H1 (cell line): ENCODE results near the gene NAA16. TPM values are rescaled to one million over a fixed set of nuclear protein-coding genes. Genes with fewer than 3 reads are reported as not detected.

Experiments
- CTCF ChIA-PET: fragments of 300-600 bp; sonication (Branson Sonifier 250); formaldehyde crosslinking; loops from one replicate; lab custom pipeline; 2021; ENCODE audit not compliant: partially characterized antibody; lab: Charles Lee
- POLR2A ChIA-PET: fragments of 300-600 bp; sonication (Branson Sonifier 250); formaldehyde crosslinking; loops from one replicate; lab custom pipeline; 2021; ENCODE audit warnings: inconsistent platforms; ENCODE audit not compliant: partially characterized antibody; lab: Charles Lee
- DNase-seq, 2 experiments: peaks; one replicate each; pipeline versions ENCODE4 v3.0.0 to v3.0.0-alpha.2; 2010 to 2022; ENCODE audit warnings: low spot score in 2 of 2, low read depth in 1 of 2, mixed read lengths in 1 of 2
- FAIRE-seq: peaks from 2 replicates; lab custom pipeline; 2011; peaks lifted over from hg19 to GRCh38; lab: Jason Lieb, UNC
- H2AFZ ChIP-seq: 2 replicates; pipeline ENCODE4 v1.8.1; 2012; ENCODE audit warnings: low read length, inconsistent platforms
- H2AK5ac ChIP-seq: 2 replicates; pipeline ENCODE4 v1.6.1; 2013; ENCODE audit warnings: low read depth, low read length
- H2BK120ac ChIP-seq: replicated peaks from 2 replicates; pipeline ENCODE3; 2013; ENCODE audit warnings: low read depth, low read length, inconsistent platforms
- H2BK12ac ChIP-seq: 2 replicates; pipeline ENCODE4 v1.6.1; 2013; ENCODE audit warnings: low read depth, low read length
- H2BK15ac ChIP-seq: 2 replicates; pipeline ENCODE4 v1.6.1; 2013; ENCODE audit warnings: low read length
- H2BK20ac ChIP-seq: 2 replicates; pipeline ENCODE4 v1.6.1; 2013; ENCODE audit warnings: low read length
- H2BK5ac ChIP-seq: 2 replicates; pipeline ENCODE4 v1.6.1; 2013; ENCODE audit warnings: low read depth, low read length
- H3K14ac ChIP-seq: 2 replicates; pipeline ENCODE4 v1.6.1; 2013; ENCODE audit warnings: inconsistent platforms; ENCODE audit not compliant: insufficient read length
- H3K18ac ChIP-seq: 2 replicates; pipeline ENCODE4 v1.6.1; 2013; ENCODE audit warnings: low read length; ENCODE audit errors: extremely low read depth
- H3K23ac ChIP-seq: 2 replicates; pipeline ENCODE4 v1.6.1; 2013; ENCODE audit warnings: inconsistent platforms; ENCODE audit not compliant: insufficient read length
- H3K23me2 ChIP-seq: 2 replicates; pipeline ENCODE4 v1.6.1; 2013; ENCODE audit warnings: low read depth, low read length
- H3K27ac ChIP-seq: 2 replicates; pipeline ENCODE4 v1.6.1; 2011; ENCODE audit warnings: low read depth, low read length, inconsistent platforms
- H3K27me3 ChIP-seq, 4 experiments: replicated peaks in 1 of 4; 1 replicate in 1 of 4; 2 replicates in 3 of 4; pipeline versions ENCODE4 v1.6.1 to v1.8.1; 2011 to 2013; ENCODE audit warnings: low read length in 3 of 4, mild to moderate bottlenecking in 3 of 4, inconsistent platforms in 2 of 4, mixed read lengths in 2 of 4, moderate library complexity in 1 of 4; ENCODE audit not compliant: control insufficient read depth in 3 of 4, insufficient read depth in 3 of 4; ENCODE audit errors: extremely low read depth in 1 of 4
- H3K36me3 ChIP-seq, 4 experiments: 2 replicates each; pipeline versions ENCODE4 v1.6.1 to v1.8.1; 2011 to 2013; ENCODE audit warnings: mild to moderate bottlenecking in 4 of 4, low read length in 3 of 4, moderate library complexity in 2 of 4, control low read depth in 1 of 4, inconsistent platforms in 1 of 4; ENCODE audit not compliant: insufficient read depth in 4 of 4, control insufficient read depth in 2 of 4
- H3K4ac ChIP-seq: replicated peaks from 2 replicates; pipeline ENCODE3; 2013; ENCODE audit warnings: low read length, low read depth, mixed read lengths, inconsistent platforms; ENCODE audit not compliant: insufficient read length
- H3K4me1 ChIP-seq, 4 experiments: replicated peaks in 1 of 4; 1 replicate in 1 of 4; 2 replicates in 3 of 4; pipeline versions ENCODE4 v1.6.1 to v1.8.1; 2011 to 2013; ENCODE audit warnings: low read length in 3 of 4, inconsistent platforms in 2 of 4, mixed read lengths in 1 of 4; ENCODE audit not compliant: insufficient read depth in 4 of 4, control insufficient read depth in 3 of 4
- H3K4me2 ChIP-seq, 2 experiments: 2 replicates each; pipeline versions ENCODE4 v1.6.1 to v1.8.1; 2011 to 2013; ENCODE audit warnings: low read depth in 2 of 2, low read length in 2 of 2, control low read depth in 1 of 2, inconsistent platforms in 1 of 2, mild to moderate bottlenecking in 1 of 2; ENCODE audit not compliant: insufficient read depth in 1 of 2
- H3K4me3 ChIP-seq, 4 experiments: fragments of 200-600, 300-600 bp in 1 of 4; sonication (generic), shearing (Covaris generic), sonication (Bioruptor Twin) in 1 of 4; 2 replicates each; pipeline versions ENCODE4 v1.5.1 to v1.8.1; 2011 to 2016; ENCODE audit warnings: low read length in 4 of 4, low read depth in 3 of 4, control low read depth in 2 of 4, inconsistent platforms in 2 of 4, mild to moderate bottlenecking in 2 of 4, mixed read lengths in 1 of 4, moderate library complexity in 1 of 4; ENCODE audit not compliant: insufficient read depth in 2 of 4; ENCODE audit errors: extremely low read depth in 1 of 4
- H3K56ac ChIP-seq: replicated peaks from 2 replicates; pipeline ENCODE3; 2013; ENCODE audit warnings: low read depth, mild to moderate bottlenecking, mixed read lengths, low read length, inconsistent platforms; ENCODE audit not compliant: insufficient read length
- H3K79me1 ChIP-seq: 2 replicates; pipeline ENCODE4 v1.6.1; 2013; ENCODE audit warnings: low read depth, low read length, control low read depth
- H3K79me2 ChIP-seq, 2 experiments: 2 replicates each; pipeline versions ENCODE4 v1.6.1 to v1.8.1; 2012 to 2013; ENCODE audit warnings: low read length in 2 of 2, mild to moderate bottlenecking in 2 of 2, inconsistent platforms in 1 of 2; ENCODE audit not compliant: insufficient read depth in 2 of 2, control insufficient read depth in 1 of 2
- H3K9ac ChIP-seq, 4 experiments: replicated peaks in 1 of 4; 1 replicate in 1 of 4; 2 replicates in 3 of 4; pipeline versions ENCODE4 v1.6.1 to v1.8.1; 2011 to 2013; ENCODE audit warnings: low read depth in 3 of 4, low read length in 3 of 4, control low read depth in 2 of 4, mild to moderate bottlenecking in 2 of 4, moderate library complexity in 2 of 4, inconsistent platforms in 1 of 4; ENCODE audit errors: extremely low read depth in 1 of 4
- H3K9me3 ChIP-seq, 2 experiments: 2 replicates each; pipeline versions ENCODE4 v1.6.1 to v1.8.1; 2012 to 2013; ENCODE audit warnings: mild to moderate bottlenecking in 2 of 2, moderate library complexity in 2 of 2, control low read depth in 1 of 2, inconsistent platforms in 1 of 2, low read depth in 1 of 2, low read length in 1 of 2, mixed read lengths in 1 of 2; ENCODE audit not compliant: insufficient read depth in 2 of 2
- H4K20me1 ChIP-seq, 2 experiments: replicated peaks in 1 of 2; 2 replicates each; pipeline versions ENCODE3 to v1.8.1; 2011 to 2013; ENCODE audit warnings: inconsistent platforms in 2 of 2, low read length in 2 of 2, mild to moderate bottlenecking in 1 of 2; ENCODE audit not compliant: insufficient read depth in 2 of 2, control insufficient read depth in 1 of 2
- H4K5ac ChIP-seq: 2 replicates; pipeline ENCODE4 v1.6.1; 2013; ENCODE audit warnings: low read length, low read depth, mixed read lengths, inconsistent platforms; ENCODE audit not compliant: insufficient read length
- H4K8ac ChIP-seq: 2 replicates; pipeline ENCODE4 v1.8.0; 2013; ENCODE audit warnings: mild to moderate bottlenecking, moderate library complexity, low read length, inconsistent platforms; ENCODE audit not compliant: insufficient read depth; ENCODE audit errors: extremely low read depth
- H4K91ac ChIP-seq: replicated peaks from 2 replicates; pipeline ENCODE3; 2013; ENCODE audit warnings: low read length, mixed read lengths, inconsistent platforms; ENCODE audit not compliant: insufficient read length
- BACH1 ChIP-seq: IDR thresholded peaks from 2 replicates; pipeline ENCODE4 v1.6.1; 2012; ENCODE audit warnings: low read length, improper control_type of control experiment
- BRCA1 ChIP-seq: IDR thresholded peaks from 2 replicates; pipeline ENCODE4 v1.6.1; 2012; ENCODE audit warnings: low read depth, low read length, improper control_type of control experiment
- CREB1 ChIP-seq: IDR thresholded peaks from 2 replicates; pipeline ENCODE4 v1.6.1; 2012; ENCODE audit warnings: inconsistent platforms
- EP300 ChIP-seq, 2 experiments: IDR thresholded peaks; 1 replicate in 1 of 2; 2 replicates in 1 of 2; pipeline ENCODE4 v1.6.1; 2011 to 2012; ENCODE audit warnings: low read depth in 2 of 2, low read length in 2 of 2, mild to moderate bottlenecking in 2 of 2, borderline replicate concordance in 1 of 2, inconsistent platforms in 1 of 2, moderate library complexity in 1 of 2
- RAD21 ChIP-seq, 2 experiments: IDR thresholded peaks in 1 of 2; conservative IDR thresholded peaks in 1 of 2; 2 replicates each; pipeline ENCODE4 v1.6.1; 2011; ENCODE audit warnings: low read depth in 2 of 2, low read length in 2 of 2, improper control_type of control experiment in 1 of 2, inconsistent platforms in 1 of 2, mild to moderate bottlenecking in 1 of 2, moderate library complexity in 1 of 2
- TAF7 ChIP-seq: optimal IDR thresholded peaks from 2 replicates; pipeline ENCODE3; 2011; ENCODE audit warnings: low read depth, mild to moderate bottlenecking, inconsistent platforms, low read length, moderate library complexity, borderline replicate concordance
- TCF12 ChIP-seq: IDR thresholded peaks from 2 replicates; pipeline ENCODE4 v1.6.1; 2011; ENCODE audit warnings: low read depth, mild to moderate bottlenecking, low read length
- TEAD4 ChIP-seq: IDR thresholded peaks from 2 replicates; pipeline ENCODE4 v1.6.1; 2012; ENCODE audit warnings: low read depth, low read length, inconsistent platforms, mixed read lengths
- WGBS, 2 experiments: shearing (Covaris generic) in 1 of 2; methylation state at CpG; one replicate each; pipeline versions ENCODE4 v1.1.6 to v1.1.7; 2013 to 2015; ENCODE audit warnings: low lambda C conversion rate in 2 of 2, mixed read lengths in 2 of 2, inconsistent platforms in 1 of 2, low coverage in 1 of 2, missing lambda C conversion rate in 1 of 2; ENCODE audit not compliant: insufficient replicate concordance in 2 of 2, insufficient coverage in 1 of 2, insufficient read length in 1 of 2; ENCODE audit errors: extremely low coverage in 1 of 2, missing lambda C conversion rate in 1 of 2; 5-methylcytosine and 5-hydroxymethylcytosine counted together
- polyA plus RNA-seq, 7 experiments: library from polyadenylated mRNA; depleted of rRNA in 3 of 7; stranded (reverse) in 5 of 7; unstranded in 2 of 7; fragments of >200 nt in 5 of 7; fragments of 200-250 nt in 2 of 7; gene quantifications; 1 replicate in 5 of 7; 2 replicates in 1 of 7; 4 replicates in 1 of 7; pipeline versions ENCODE4 v1.2.1 to v1.2.3, GENCODE V29; 2011 to 2013; ENCODE audit warnings: missing spikeins in 2 of 7, mixed read lengths in 2 of 7
- total RNA-seq: library from RNA; stranded (reverse); fragmentation: NEBNext Ultra II Directional; extraction: Animal tissue kit (Norgen Biotek cat#: 25700); gene quantifications from 2 replicates; pipeline ENCODE4 v1.2.1, GENCODE V29; 2021
- TF ChIP-seq, protein P1 (sequence below): IDR thresholded peaks from 2 replicates; pipeline ENCODE4 v1.6.1; 2011; ENCODE audit warnings: low read length, improper control_type of control experiment

NAA16 gene
- total and polyA plus RNA-seq, 2 of the 8 experiments (the other 6 are each of a cell fraction or from before 2014, with no cell fraction given): 11.4 to 40.0 TPM

DNA sequence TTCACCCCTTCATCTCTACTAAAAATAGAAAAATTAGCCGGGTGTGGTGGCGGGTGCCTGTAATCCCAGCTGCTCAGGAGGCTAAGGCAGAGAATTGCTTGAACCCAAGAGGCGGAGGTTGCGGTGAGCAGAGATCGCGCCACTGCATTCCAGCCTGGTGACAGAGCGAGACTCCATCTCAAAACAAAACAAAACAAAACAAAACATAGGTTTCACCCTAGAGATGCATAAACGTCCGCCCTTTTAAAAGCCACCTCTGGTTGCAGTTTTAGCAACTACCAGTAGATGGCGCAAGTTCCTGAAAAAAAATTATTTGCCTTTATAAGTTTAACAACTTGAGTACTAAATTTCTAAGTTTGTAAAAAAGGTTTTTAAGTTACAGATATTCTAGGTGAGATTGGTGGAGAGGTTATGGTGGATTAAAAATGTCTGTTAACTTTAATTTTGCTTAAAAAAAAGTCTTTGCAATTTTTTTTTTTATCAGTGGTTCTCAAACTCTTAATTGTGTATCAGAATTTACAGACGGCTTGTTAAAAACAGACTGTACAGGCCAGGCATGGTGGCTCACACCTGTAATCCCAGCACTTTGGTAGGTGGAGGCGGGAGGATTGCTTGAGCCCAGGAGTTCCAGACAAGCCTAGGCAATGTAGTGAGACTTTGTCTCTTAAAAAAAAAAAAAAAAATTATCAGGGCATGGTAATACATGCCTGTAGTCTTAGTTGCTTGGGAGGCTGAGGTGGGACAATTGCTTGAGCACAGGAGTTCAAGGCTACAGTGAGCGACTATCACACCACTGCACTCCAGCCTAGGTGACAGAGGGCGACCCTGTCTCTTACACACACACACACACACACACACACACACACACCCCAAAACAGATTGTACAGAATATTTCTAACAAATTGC lies 42.1 kb downstream of the NAA16 start:
- Histone ChIP-seq H4K20me1 (peaks cover 1 to 4% of the 10 kb centered on the region in 2 experiments), H3K27ac (no peak overlapping the region; the same call in 1 of the 2 replicates), H3K27me3 (no peaks in the 10 kb centered on the region), H3K4me3 (no peak overlapping the region), H3K79me1 (peaks cover 5% of the 10 kb centered on the region; the same call in 1 of the 2 replicates), H3K9ac (no peak overlapping the region), H3K14ac (no peak overlapping the region), H3K36me3 (peaks cover 0 to 21% (median 6%) of the 10 kb centered on the region in 4 experiments; a peak in 4 of 8 replicates), H3K56ac (no peak overlapping the region), H3K9me3 (no peaks in the 10 kb centered on the region), H2BK120ac (no peak overlapping the region), H3K4me1 (no peaks in the 10 kb centered on the region), H2AK5ac (no peak overlapping the region), H2AFZ (no peak overlapping the region), H4K5ac (no peak overlapping the region), H3K18ac (no peak overlapping the region), H4K8ac (no peak overlapping the region), H2BK15ac (no peak overlapping the region), H2BK12ac (peak overlapping the region; percentile 4; the same call in 1 of the 2 replicates), H2BK5ac (no peak overlapping the region), H3K23ac (no peak overlapping the region), H2BK20ac (no peak overlapping the region), H4K91ac (no peak overlapping the region), H3K79me2 (peaks cover 0 to 30% of the 10 kb centered on the region in 2 experiments; a peak in 2 of 4 replicates), H3K4ac (no peak overlapping the region), H3K23me2 (no peaks in the 10 kb centered on the region), H3K4me2 (no peak overlapping the region)
- ChIA-PET POLR2A (no interaction called here), CTCF (interaction anchor here (0.6 to 1.1 kb wide), 2 partner anchors 10 to 447 kb away, joined by 3 read pairs; no protein-coding TSS in a partner anchor)
- DNase-seq (no peak), FAIRE-seq (no peak)
- WGBS, 2 experiments: 47% methylated on average over 14 of the region's 14 CpGs; no CpG with 5 or more reads in 1 of the 2 experiments
- TF ChIP-seq TEAD4 (peak; percentile 46; the same call in 1 of the 2 replicates), TCF12 (no peak), EP300 (IDR thresholded peaks at IDR 0.05; ENCODE audit: borderline replicate concordance in 1 of 2, low read depth in 2 of 2, low read length in 2 of 2) (no peak), BRCA1 (no peak), RAD21 (IDR thresholded peaks at IDR 0.05 in 1 of 2, conservative IDR thresholded peaks at IDR 0.05 in 1 of 2; ENCODE audit: low read depth in 2 of 2, low read length in 2 of 2) (peak; percentile 8 to 15; a peak in 3 of 4 replicates), CREB1 (no peak), TAF7 (no peak), BACH1 (no peak)
- TF ChIP-seq, protein P1, sequence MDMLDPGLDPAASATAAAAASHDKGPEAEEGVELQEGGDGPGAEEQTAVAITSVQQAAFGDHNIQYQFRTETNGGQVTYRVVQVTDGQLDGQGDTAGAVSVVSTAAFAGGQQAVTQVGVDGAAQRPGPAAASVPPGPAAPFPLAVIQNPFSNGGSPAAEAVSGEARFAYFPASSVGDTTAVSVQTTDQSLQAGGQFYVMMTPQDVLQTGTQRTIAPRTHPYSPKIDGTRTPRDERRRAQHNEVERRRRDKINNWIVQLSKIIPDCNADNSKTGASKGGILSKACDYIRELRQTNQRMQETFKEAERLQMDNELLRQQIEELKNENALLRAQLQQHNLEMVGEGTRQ: no peak
